ENCODE results near the gene VIM. TPM values are rescaled to one million over a fixed set of nuclear protein-coding genes. Genes with fewer than 3 reads are reported as not detected.
A peak's percentile ranks its signal among the peaks of the same experiment; 100 is the strongest.
"Not testable (repeated sequence)": the region's sequence is repeated elsewhere in the genome, so short reads cannot be mapped to it uniquely, and the experiment has no call there.

Gene VIM
- total RNA-seq, 1 donor from 2014 or later = 193 TPM

DNA sequence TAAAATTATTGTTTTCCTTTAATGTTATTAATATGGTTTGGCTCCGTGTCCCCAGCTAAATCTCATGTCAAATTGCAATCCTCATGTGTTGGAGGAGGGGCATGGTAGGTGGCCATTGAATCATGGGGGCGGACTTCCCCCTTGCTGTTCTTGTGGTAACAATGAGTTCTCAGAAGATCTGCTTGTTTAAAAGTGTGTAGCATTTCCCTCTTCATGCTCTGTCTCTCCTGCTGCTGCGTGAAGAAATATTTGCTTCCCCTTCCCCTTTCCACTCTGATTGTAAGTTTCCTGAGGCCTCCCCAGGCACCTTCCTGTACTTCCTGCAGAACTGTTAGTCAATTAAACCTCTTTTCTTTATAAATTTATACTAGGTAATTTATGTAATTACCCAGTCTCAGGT lies 27.5 kb downstream of the VIM start:
- H3K27ac Mint-ChIP-seq = no peak overlapping the region
- H3K36me3 Mint-ChIP-seq (ENCODE audit: low read depth) = peaks cover 3% of the 10 kb centered on the region
- intact Hi-C loops (cut with micrococcal nuclease) = loop anchor here (5.0 kb wide), 2 partner anchors 348 to 363 kb away; no protein-coding TSS in a partner anchor
- H3K9me3 Mint-ChIP-seq = no peaks in the 10 kb centered on the region
- H3K27me3 Mint-ChIP-seq (ENCODE audit: insufficient read depth) = peaks cover 10% of the 10 kb centered on the region
- H3K4me1 Mint-ChIP-seq (ENCODE audit: low read depth) = peaks cover 17% of the 10 kb centered on the region
- no peak for DNase-seq (ENCODE audit: low spot score)
- no peak overlapping the region for H3K4me3 Mint-ChIP-seq

DNA sequence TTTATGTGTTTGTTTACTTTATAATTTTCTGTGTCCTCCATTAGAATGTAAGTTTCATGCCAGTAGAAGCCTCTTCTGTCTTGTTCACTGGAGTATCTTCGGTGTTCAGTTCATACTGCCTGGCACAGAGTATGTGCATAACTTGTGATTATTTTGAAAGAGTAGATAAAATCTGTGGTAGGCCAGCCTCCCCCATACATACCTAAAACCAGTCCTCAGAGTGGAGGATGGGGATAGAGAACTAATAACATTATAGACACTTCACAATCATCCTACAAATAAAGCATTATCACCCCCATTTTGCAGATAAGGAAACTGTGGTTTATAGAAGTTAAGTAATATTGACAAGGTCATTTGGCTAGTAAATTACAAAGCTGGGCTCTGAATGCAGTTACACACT lies 28.0 kb downstream of the VIM start:
- Mint-ChIP-seq H3K4me3 (no peak overlapping the region), H3K36me3 (ENCODE audit: low read depth) (peaks cover 3% of the 10 kb centered on the region), H3K27me3 (ENCODE audit: insufficient read depth) (peaks cover 10% of the 10 kb centered on the region), H3K4me1 (ENCODE audit: low read depth) (peaks cover 17% of the 10 kb centered on the region), H3K27ac (no peak overlapping the region), H3K9me3 (no peaks in the 10 kb centered on the region)
- intact Hi-C loops (cut with micrococcal nuclease) = loop anchor here (2.0 to 5.0 kb wide), 4 partner anchors 55 to 364 kb away; partner anchors contain the start of gene TRDMT1
- no peak for DNase-seq (ENCODE audit: low spot score)

GRCh38 chr10:17256627-17257026 lies 28.6 kb downstream of the VIM start:
- Mint-ChIP-seq H3K9me3 (peaks cover 5% of the 10 kb centered on the region), H3K4me3 (no peak overlapping the region), H3K4me1 (ENCODE audit: low read depth) (peaks cover 17% of the 10 kb centered on the region), H3K36me3 (ENCODE audit: low read depth) (peaks cover 3% of the 10 kb centered on the region), H3K27ac (no peak overlapping the region), H3K27me3 (ENCODE audit: insufficient read depth) (peaks cover 10% of the 10 kb centered on the region)
- intact Hi-C loops (cut with micrococcal nuclease) = loop anchor here (1.0 to 5.0 kb wide), 8 partner anchors 24 to 428 kb away; partner anchors contain the start of gene TRDMT1
- no peak for DNase-seq (ENCODE audit: low spot score)

GRCh38 chr10:17257466-17258321 lies 29.7 kb downstream of the VIM start:
- no peak overlapping the region for H3K4me3 Mint-ChIP-seq

GRCh38 chr10:17262502-17262901 lies 34.5 kb downstream of the VIM start:
- H3K9me3 Mint-ChIP-seq = peaks cover 28% of the 10 kb centered on the region
- H3K36me3 Mint-ChIP-seq (ENCODE audit: low read depth) = no peaks in the 10 kb centered on the region

More at GRCh38 chr10:17257466-17258321, 29.7 kb downstream of the VIM start:
- Mint-ChIP-seq H3K27me3 (ENCODE audit: insufficient read depth) (peaks cover 10% of the 10 kb centered on the region), H3K36me3 (ENCODE audit: low read depth) (peaks cover 3% of the 10 kb centered on the region), H3K27ac (no peak overlapping the region), H3K9me3 (peaks cover 12% of the 10 kb centered on the region), H3K4me1 (ENCODE audit: low read depth) (peaks cover 17% of the 10 kb centered on the region)
- DNase-seq (ENCODE audit: low spot score) = peak; percentile 52
- intact Hi-C loops (cut with micrococcal nuclease) = loop anchor here (1.0 to 5.0 kb wide), 8 partner anchors 25 to 429 kb away; partner anchors contain the start of gene TRDMT1

DNA sequence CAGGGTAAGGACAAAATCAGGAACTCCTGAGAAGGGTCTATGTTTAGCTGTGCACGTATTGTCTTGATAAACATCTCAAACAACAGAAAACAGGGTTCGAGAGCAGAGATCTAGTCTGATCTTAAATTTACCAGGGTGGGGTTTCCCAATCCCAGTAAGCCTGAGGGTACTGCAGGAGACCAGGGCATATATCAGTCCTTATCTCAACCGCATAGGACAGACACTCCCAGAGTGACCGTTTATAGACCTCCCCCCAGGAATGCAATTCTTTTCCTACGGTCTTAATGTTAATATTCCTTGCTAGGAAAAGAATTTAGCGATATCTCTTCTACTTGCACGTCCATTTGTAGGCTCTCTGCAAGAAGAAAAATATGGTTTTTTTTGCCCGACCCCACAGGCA lies 35.5 kb downstream of the VIM start:
- Mint-ChIP-seq H3K4me3 (no peak overlapping the region), H3K9me3 (peaks cover 28% of the 10 kb centered on the region), H3K4me1 (ENCODE audit: low read depth) (no peaks in the 10 kb centered on the region), H3K27ac (no peak overlapping the region), H3K36me3 (ENCODE audit: low read depth) (no peaks in the 10 kb centered on the region), H3K27me3 (ENCODE audit: insufficient read depth) (no peaks in the 10 kb centered on the region)
- intact Hi-C loops (cut with micrococcal nuclease) = no loop called here
- no peak for DNase-seq (ENCODE audit: low spot score)

More at GRCh38 chr10:17262502-17262901, 34.5 kb downstream of the VIM start:
- no peak for DNase-seq (ENCODE audit: low spot score)
- peaks cover 2% of the 10 kb centered on the region for H3K27me3 Mint-ChIP-seq (ENCODE audit: insufficient read depth)
- H3K4me1 Mint-ChIP-seq (ENCODE audit: low read depth) = peaks cover 4% of the 10 kb centered on the region
- no peak overlapping the region for H3K4me3 Mint-ChIP-seq
- intact Hi-C loops (cut with micrococcal nuclease) = no loop called here
- no peak overlapping the region for H3K27ac Mint-ChIP-seq

DNA sequence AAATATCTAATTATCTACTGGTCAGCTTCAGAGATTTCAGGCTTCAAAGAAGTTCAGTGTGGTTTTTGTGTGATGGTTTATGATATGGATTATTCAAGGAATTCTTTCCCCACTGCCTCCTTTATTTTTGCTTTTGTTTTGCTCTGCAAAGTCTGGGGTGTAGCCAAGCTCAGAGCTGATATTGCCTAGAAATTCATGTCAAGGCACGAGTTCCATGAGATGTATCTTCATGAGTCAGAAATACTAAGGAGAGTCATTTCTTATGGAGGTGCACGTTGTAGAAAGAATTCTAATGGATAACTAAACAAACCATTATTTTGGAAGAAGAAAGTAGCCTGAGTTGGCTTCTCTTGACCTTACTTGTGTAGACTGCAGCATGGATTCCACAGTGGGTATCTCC lies 37.4 kb downstream of the VIM start:
- intact Hi-C loops (cut with micrococcal nuclease) = no loop called here
- peaks cover 28% of the 10 kb centered on the region for H3K9me3 Mint-ChIP-seq
- no peak for DNase-seq (ENCODE audit: low spot score)
- H3K36me3 Mint-ChIP-seq (ENCODE audit: low read depth) = no peaks in the 10 kb centered on the region
- H3K4me3 Mint-ChIP-seq = no peak overlapping the region
- H3K4me1 Mint-ChIP-seq (ENCODE audit: low read depth) = no peaks in the 10 kb centered on the region
- H3K27ac Mint-ChIP-seq = no peak overlapping the region
- peaks cover 5% of the 10 kb centered on the region for H3K27me3 Mint-ChIP-seq (ENCODE audit: insufficient read depth)

DNA sequence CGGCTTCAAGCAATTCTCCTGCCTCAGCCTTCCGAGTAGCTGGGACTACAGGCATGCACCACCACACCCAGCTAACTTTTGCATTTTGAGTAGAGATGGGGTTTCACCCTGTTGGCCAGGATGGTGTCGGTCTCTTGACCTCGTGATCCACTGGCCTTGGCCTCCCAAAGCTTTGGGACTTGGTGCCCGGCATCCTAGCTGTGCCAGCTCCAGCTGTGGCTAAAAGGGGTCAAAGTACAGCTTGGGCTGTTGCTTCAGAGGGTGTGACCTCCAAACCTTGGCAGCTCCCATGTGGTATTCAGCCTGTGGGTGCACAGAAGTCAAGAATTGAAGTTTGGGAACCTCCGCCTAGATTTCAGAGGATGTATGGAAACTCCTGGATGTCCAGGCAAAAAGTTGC lies 38.5 kb downstream of the VIM start:
- H3K4me3 Mint-ChIP-seq; H3K27me3 Mint-ChIP-seq (ENCODE audit: insufficient read depth); intact Hi-C loops (cut with micrococcal nuclease); H3K27ac Mint-ChIP-seq; H3K4me1 Mint-ChIP-seq (ENCODE audit: low read depth); H3K36me3 Mint-ChIP-seq (ENCODE audit: low read depth); DNase-seq (ENCODE audit: low spot score): not testable (repeated sequence)
- H3K9me3 Mint-ChIP-seq = peaks cover 24% of the 10 kb centered on the region

- Mint-ChIP-seq H3K9me3 (no peaks in the 10 kb centered on the region), H3K27ac (no peak overlapping the region)
- intact Hi-C loops (cut with micrococcal nuclease) = no loop called here
Observed at GRCh38 chr10:17272648-17273047, 44.6 kb downstream of the VIM start.

GRCh38 chr10:17273403-17273802 lies 45.4 kb downstream of the VIM start:
- H3K27ac Mint-ChIP-seq = no peak overlapping the region
- no peak for DNase-seq (ENCODE audit: low spot score)
- peaks cover 6% of the 10 kb centered on the region for H3K27me3 Mint-ChIP-seq (ENCODE audit: insufficient read depth)
- H3K9me3 Mint-ChIP-seq = no peaks in the 10 kb centered on the region
- no peak overlapping the region for H3K4me3 Mint-ChIP-seq
- no peaks in the 10 kb centered on the region for H3K4me1 Mint-ChIP-seq (ENCODE audit: low read depth)
- no peaks in the 10 kb centered on the region for H3K36me3 Mint-ChIP-seq (ENCODE audit: low read depth)
- intact Hi-C loops (cut with micrococcal nuclease) = no loop called here

More at GRCh38 chr10:17272648-17273047, 44.6 kb downstream of the VIM start:
- Mint-ChIP-seq H3K4me3 (no peak overlapping the region), H3K27me3 (ENCODE audit: insufficient read depth) (peaks cover 6% of the 10 kb centered on the region), H3K4me1 (ENCODE audit: low read depth) (no peaks in the 10 kb centered on the region), H3K36me3 (ENCODE audit: low read depth) (no peaks in the 10 kb centered on the region)
- no peak for DNase-seq (ENCODE audit: low spot score)

DNA sequence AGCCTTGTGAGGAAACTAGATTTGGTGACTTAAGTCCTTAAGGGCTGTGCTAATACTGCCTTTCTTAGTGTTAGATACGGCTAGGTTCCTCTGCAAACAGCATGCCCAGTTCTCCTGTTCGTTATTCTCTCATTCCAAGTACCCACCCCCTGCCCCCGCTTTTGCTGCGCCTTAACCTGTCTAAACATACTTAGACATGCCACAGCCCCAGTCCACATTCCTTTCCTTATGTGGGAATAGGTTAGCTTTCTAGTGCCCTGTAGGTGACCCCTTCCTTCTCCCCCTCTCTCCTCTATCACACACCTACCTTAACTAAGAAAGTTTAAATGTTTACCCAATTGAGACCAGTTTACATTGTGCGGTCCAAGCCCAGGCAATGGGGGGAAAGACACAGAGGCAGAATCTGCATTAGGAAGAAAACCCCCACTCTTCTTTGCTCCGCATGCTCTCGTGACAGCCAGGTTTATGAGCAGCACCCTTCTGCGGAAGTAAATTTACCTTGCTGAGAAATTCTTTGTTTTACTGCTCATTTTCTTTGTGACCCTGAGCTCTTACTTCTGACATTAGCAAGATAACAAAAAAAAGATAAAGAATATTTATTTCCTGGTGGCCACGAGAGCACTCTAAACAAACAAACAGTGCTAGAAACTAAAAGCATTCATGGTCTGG lies 48.8 kb downstream of the VIM start:
- intact Hi-C loops (cut with micrococcal nuclease) = no loop called here
- H3K4me3 Mint-ChIP-seq = no peak overlapping the region
- H3K4me1 Mint-ChIP-seq (ENCODE audit: low read depth) = no peaks in the 10 kb centered on the region
- DNase-seq (ENCODE audit: low spot score) = no peak
- peaks cover 10% of the 10 kb centered on the region for H3K9me3 Mint-ChIP-seq
- H3K27me3 Mint-ChIP-seq (ENCODE audit: insufficient read depth) = no peaks in the 10 kb centered on the region
- no peak overlapping the region for H3K27ac Mint-ChIP-seq
- no peaks in the 10 kb centered on the region for H3K36me3 Mint-ChIP-seq (ENCODE audit: low read depth)

- H3K4me1 Mint-ChIP-seq (ENCODE audit: low read depth) = no peaks in the 10 kb centered on the region
- DNase-seq (ENCODE audit: low spot score) = no peak
- no peak overlapping the region for H3K4me3 Mint-ChIP-seq
- no peaks in the 10 kb centered on the region for H3K36me3 Mint-ChIP-seq (ENCODE audit: low read depth)
- H3K27ac Mint-ChIP-seq = no peak overlapping the region
- intact Hi-C loops (cut with micrococcal nuclease) = no loop called here
- peaks cover 13% of the 10 kb centered on the region for H3K9me3 Mint-ChIP-seq
- H3K27me3 Mint-ChIP-seq (ENCODE audit: insufficient read depth) = no peaks in the 10 kb centered on the region
Observed at GRCh38 chr10:17278607-17279240, 50.7 kb downstream of the VIM start.

- no peak overlapping the region for H3K27ac Mint-ChIP-seq
- no peak for DNase-seq (ENCODE audit: low spot score)
- peaks cover 13% of the 10 kb centered on the region for H3K9me3 Mint-ChIP-seq
- H3K27me3 Mint-ChIP-seq (ENCODE audit: insufficient read depth) = peaks cover under 1% of the 10 kb centered on the region
- H3K4me1 Mint-ChIP-seq (ENCODE audit: low read depth) = no peaks in the 10 kb centered on the region
- intact Hi-C loops (cut with micrococcal nuclease) = no loop called here
- H3K36me3 Mint-ChIP-seq (ENCODE audit: low read depth) = no peaks in the 10 kb centered on the region
- no peak overlapping the region for H3K4me3 Mint-ChIP-seq
Observed at GRCh38 chr10:17282311-17282710, 54.3 kb downstream of the VIM start.

Measured in activated T-helper 1 cell treated with anti-CD3 and anti-CD28 coated beads, Interleukin-12 subunit alpha, Interleukin-12 subunit beta, Interleukin-2, Interleukin-4 antibody, amounts not matched to agents 30 ng/mL and 10 ng/mL and 1 ng/mL, durations not matched to agents 14 hours and 24 hours and 36 hours (primary cell).